H1 (cell line): Measurements from ENCODE around the gene OPCML.

ENCODE experiments used
- CTCF ChIP-seq, 3 experiments: IDR thresholded peaks; 1 replicate in 2 of 3; 2 replicates in 1 of 3; pipeline versions ENCODE4 v1.5.1 to v1.6.1; 2011; ENCODE audit warnings: low read length in 3 of 3, mild to moderate bottlenecking in 3 of 3, inconsistent platforms in 2 of 3, low read depth in 1 of 3, moderate library complexity in 1 of 3; ENCODE audit not compliant: insufficient read depth in 1 of 3; ENCODE audit errors: control extremely low read depth in 1 of 3
- KDM1A ChIP-seq: fragments of 200-600, 300-600 bp; sonication (generic); IDR thresholded peaks from 2 replicates; pipeline ENCODE4 v1.7.1; 2016; ENCODE audit warnings: mild to moderate bottlenecking, low read length, borderline replicate concordance
- POLR2A ChIP-seq, 2 experiments: IDR thresholded peaks; 1 replicate in 1 of 2; 2 replicates in 1 of 2; pipeline ENCODE4 v1.6.1; 2011; ENCODE audit warnings: low read depth in 2 of 2, low read length in 2 of 2, mild to moderate bottlenecking in 2 of 2; ENCODE audit errors: control extremely low read depth in 1 of 2
- SP1 ChIP-seq: IDR thresholded peaks from 2 replicates; pipeline ENCODE4 v1.6.1; 2011; ENCODE audit warnings: low read depth, low read length
- SP2 ChIP-seq: IDR thresholded peaks from 2 replicates; pipeline ENCODE4 v1.6.1; 2012; ENCODE audit warnings: mild to moderate bottlenecking, low read length, inconsistent platforms
- TF ChIP-seq, protein P1 (sequence below): IDR thresholded peaks from 2 replicates; pipeline ENCODE4 v1.6.1; 2012; ENCODE audit warnings: inconsistent platforms

DNA sequence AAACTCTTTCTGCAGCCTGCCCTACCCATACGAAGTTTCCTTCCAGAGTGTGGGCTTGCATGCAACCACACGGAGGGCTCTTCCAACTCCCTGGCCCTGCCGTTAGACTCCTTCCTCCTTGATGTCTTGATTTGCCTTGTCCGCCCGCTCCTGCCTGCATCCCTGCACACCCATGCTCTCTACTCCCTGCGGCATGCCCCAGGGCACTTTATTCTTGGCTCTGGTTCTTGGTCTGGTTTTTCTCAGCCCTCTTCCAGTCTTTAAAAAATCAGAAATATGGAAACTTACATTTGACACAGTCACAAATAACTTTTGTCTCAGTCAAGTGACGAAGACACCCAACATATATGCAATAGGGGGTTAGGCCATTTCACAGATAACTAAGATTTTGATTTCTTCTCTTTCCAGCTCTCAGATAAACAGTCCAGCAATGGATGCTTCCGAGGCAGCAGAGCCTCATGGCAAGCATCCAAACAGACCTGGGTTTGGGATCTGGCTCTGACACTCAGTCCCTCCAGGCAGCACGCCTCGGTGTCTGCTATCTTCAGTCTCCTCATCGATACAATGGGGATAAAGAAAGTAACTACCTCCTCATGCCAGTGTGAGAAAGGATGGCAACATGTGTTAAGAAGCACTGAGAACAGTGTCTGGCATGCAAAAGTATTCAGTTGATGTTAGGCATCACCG lies 15.7 kb upstream of the OPCML start:
- no peak for TF ChIP-seq KDM1A
- TF ChIP-seq CTCF (IDR thresholded peaks at IDR 0.05; ENCODE audit: control extremely low read depth in 1 of 3, insufficient read depth in 1 of 3, low read depth in 1 of 3, low read length in 3 of 3): no peak
- no peak for TF ChIP-seq SP2
- no peak for TF ChIP-seq POLR2A (IDR thresholded peaks at IDR 0.05; ENCODE audit: control extremely low read depth in 1 of 2, low read depth in 2 of 2, low read length in 2 of 2)
- TF ChIP-seq, protein P1, sequence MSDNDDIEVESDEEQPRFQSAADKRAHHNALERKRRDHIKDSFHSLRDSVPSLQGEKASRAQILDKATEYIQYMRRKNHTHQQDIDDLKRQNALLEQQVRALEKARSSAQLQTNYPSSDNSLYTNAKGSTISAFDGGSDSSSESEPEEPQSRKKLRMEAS: no peak
- no peak for TF ChIP-seq SP1
